Natural killer cell (primary cell): ENCODE data around the gene TINAG. TPM values are rescaled to one million over a fixed set of nuclear protein-coding genes. Genes with fewer than 3 reads are reported as not detected.
"Not testable (repeated sequence)": the region's sequence is repeated elsewhere in the genome, so short reads cannot be mapped to it uniquely, and the experiment has no call there.

Experiments
- ATAC-seq, 3 donors: fragments of 150-1000 bp in 2 of 3; fragments of 200-7000 bp in 1 of 3; cut with Tn5 transposase; 1 replicate in 1 of 3; 2 replicates in 2 of 3; pipeline ENCODE4 v1.10.0; 2021; ENCODE audit warnings: mild to moderate bottlenecking in 2 of 3, moderate library complexity in 2 of 3
- DNase-seq, 2 donors: peaks; one replicate each; pipeline versions ENCODE4 v3.0.0 to v3.0.0-alpha.2; 2013 to 2021; ENCODE audit warnings: mixed read lengths in 1 of 2
- H3K27ac ChIP-seq: one replicate; pipeline ENCODE4 v1.5.1; 2013; ENCODE audit warnings: mild to moderate bottlenecking, low read length
- H3K27me3 ChIP-seq: one replicate; pipeline ENCODE4 v1.6.1; 2013; ENCODE audit warnings: low read length; ENCODE audit not compliant: control insufficient read depth, insufficient read depth
- H3K36me3 ChIP-seq: one replicate; pipeline ENCODE4 v1.6.1; 2013; ENCODE audit warnings: low read length; ENCODE audit not compliant: control insufficient read depth, insufficient read depth
- H3K4me1 ChIP-seq: one replicate; pipeline ENCODE4 v1.6.1; 2013; ENCODE audit warnings: low read length; ENCODE audit not compliant: control insufficient read depth, insufficient read depth
- H3K4me3 ChIP-seq: one replicate; pipeline ENCODE4 v1.5.1; 2013; ENCODE audit warnings: low read length
- H3K9me3 ChIP-seq: one replicate; pipeline ENCODE4 v1.6.1; 2013; ENCODE audit warnings: low read length; ENCODE audit not compliant: control insufficient read depth, insufficient read depth
- H3K27ac Mint-ChIP-seq, 2 donors: one replicate each; pipeline ENCODE4 v1.8.0; 2022; ENCODE audit warnings: mild to moderate bottlenecking in 2 of 2, mixed read lengths in 2 of 2, moderate library complexity in 1 of 2
- H3K27me3 Mint-ChIP-seq, 2 donors: one replicate each; pipeline ENCODE4 v1.8.0; 2022; ENCODE audit warnings: low read depth in 2 of 2, mixed read lengths in 2 of 2
- H3K36me3 Mint-ChIP-seq: one replicate; pipeline ENCODE4 v1.8.0; 2022; ENCODE audit warnings: mixed read lengths
- H3K4me1 Mint-ChIP-seq, 2 donors: one replicate each; pipeline ENCODE4 v1.8.0; 2022; ENCODE audit warnings: mixed read lengths in 2 of 2
- H3K4me3 Mint-ChIP-seq: one replicate; pipeline ENCODE4 v1.8.0; 2022; ENCODE audit warnings: mild to moderate bottlenecking, moderate library complexity, mixed read lengths
- H3K9me3 Mint-ChIP-seq, 2 donors: one replicate each; pipeline ENCODE4 v1.8.0; 2022; ENCODE audit warnings: mixed read lengths in 2 of 2
- WGBS: methylation state at CpG from one replicate; pipeline ENCODE4 v1.1.7; 2013; ENCODE audit warnings: missing lambda C conversion rate; ENCODE audit not compliant: insufficient coverage; 5-methylcytosine and 5-hydroxymethylcytosine counted together
- intact Hi-C: fragments of 100-400 bp; cut with micrococcal nuclease; formaldehyde crosslinking; loops from one replicate; pipeline ENCODE4 v1.14.2; 2022
- total RNA-seq, 4 donors: library from RNA; stranded (reverse); fragments of 120-200 nt in 1 of 4; gene quantifications; one replicate each; pipeline versions ENCODE4 v1.2.3 to v1.2.4, GENCODE V29; 2013 to 2022
- TF ChIP-seq, protein P1 (sequence below): fragments of 200-600 bp; IDR thresholded peaks from one replicate; pipeline ENCODE4 v1.8.0; 2022; ENCODE audit warnings: antibody characterized with exemption

TINAG gene
- total RNA-seq, 3 donors from 2014 or later (not counting 1 experiment from before 2014, with no cell fraction given) = not detected

DNA sequence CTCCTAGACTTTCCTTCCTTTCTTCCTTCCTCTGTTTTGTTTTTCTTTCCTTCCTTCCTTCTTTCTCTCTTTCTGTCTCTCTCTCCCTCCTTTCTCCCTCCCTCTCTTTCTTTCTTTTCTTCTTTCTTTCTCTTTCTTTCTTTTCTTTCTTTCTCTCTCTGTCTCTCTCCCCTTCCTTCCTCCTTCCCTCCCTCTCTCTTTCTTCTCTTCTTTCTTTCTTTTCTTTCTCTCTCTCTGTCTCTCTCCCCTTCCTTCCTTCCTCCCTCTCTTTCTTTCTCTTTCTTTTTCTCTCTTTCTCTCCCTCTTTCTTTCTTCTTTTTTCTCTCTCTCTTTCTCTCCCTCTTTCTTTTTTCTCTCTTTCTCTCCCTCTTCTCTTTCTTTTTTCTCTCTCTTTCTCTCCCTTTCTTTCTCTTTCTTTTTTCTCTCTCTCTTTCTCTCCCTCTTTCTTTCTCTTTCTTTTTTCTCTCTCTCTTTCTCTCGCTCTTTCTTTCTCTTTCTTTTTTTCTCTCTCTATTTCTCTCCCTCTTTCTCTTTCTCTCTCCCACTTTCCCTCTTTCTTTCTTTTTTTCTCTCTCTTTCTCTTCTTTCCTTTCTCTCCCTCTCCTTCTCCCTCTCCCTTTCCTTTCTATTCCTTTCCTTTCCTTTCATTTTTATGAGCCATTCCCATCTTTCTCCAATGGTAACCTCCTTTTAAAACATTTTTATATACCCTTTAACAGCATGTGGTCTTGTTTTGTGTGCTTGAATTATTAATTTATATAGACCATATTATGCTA, 2.3 kb downstream of the TINAG start:
- no peak overlapping the region for H3K27ac ChIP-seq
- Mint-ChIP-seq H3K4me3 (no peak overlapping the region), H3K27me3 (no peaks in the 10 kb centered on the region), H3K9me3 (peaks cover 11 to 12% of the 10 kb centered on the region in 2 donors), H3K36me3 (no peaks in the 10 kb centered on the region), H3K27ac (no peak overlapping the region), H3K4me1 (no peaks in the 10 kb centered on the region)
- H3K4me1 ChIP-seq = no peaks in the 10 kb centered on the region
- no peak overlapping the region for H3K4me3 ChIP-seq
- intact Hi-C loops = no loop called here
- no peaks in the 10 kb centered on the region for H3K36me3 ChIP-seq
- 68% methylated on average over 1 of the region's 1 CpG for WGBS
- TF ChIP-seq, protein P1, sequence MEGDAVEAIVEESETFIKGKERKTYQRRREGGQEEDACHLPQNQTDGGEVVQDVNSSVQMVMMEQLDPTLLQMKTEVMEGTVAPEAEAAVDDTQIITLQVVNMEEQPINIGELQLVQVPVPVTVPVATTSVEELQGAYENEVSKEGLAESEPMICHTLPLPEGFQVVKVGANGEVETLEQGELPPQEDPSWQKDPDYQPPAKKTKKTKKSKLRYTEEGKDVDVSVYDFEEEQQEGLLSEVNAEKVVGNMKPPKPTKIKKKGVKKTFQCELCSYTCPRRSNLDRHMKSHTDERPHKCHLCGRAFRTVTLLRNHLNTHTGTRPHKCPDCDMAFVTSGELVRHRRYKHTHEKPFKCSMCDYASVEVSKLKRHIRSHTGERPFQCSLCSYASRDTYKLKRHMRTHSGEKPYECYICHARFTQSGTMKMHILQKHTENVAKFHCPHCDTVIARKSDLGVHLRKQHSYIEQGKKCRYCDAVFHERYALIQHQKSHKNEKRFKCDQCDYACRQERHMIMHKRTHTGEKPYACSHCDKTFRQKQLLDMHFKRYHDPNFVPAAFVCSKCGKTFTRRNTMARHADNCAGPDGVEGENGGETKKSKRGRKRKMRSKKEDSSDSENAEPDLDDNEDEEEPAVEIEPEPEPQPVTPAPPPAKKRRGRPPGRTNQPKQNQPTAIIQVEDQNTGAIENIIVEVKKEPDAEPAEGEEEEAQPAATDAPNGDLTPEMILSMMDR = no peak
- H3K27me3 ChIP-seq = no peaks in the 10 kb centered on the region
- no peaks in the 10 kb centered on the region for H3K9me3 ChIP-seq
- ATAC-seq = no peak
- no peak for DNase-seq

DNA sequence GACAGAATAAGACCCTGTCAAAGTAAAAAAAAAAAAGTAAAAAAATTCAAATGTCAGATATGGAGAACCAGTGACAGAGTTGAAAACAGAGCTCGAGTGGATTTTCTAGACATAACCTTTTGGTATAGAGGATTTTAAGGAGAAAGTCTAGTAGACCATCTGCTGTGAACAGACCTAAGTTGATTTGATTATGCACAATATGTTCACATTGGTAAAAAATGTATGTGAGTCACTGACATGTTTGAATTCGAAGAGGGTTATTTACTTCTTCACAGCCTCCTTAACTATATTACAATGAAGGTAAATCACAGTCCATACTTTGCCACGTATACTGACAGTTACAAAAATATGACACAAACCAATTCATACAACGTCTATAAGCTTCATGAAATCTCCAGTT, 7.4 kb downstream of the TINAG start:
- H3K27me3 ChIP-seq = no peaks in the 10 kb centered on the region
- H3K4me3 ChIP-seq = no peak overlapping the region
- intact Hi-C loops = no loop called here
- DNase-seq (no peak), ATAC-seq (no peak)
- H3K27ac ChIP-seq = no peak overlapping the region
- 78% methylated on average over 3 of the region's 4 CpGs for WGBS
- no peaks in the 10 kb centered on the region for H3K36me3 Mint-ChIP-seq
- no peaks in the 10 kb centered on the region for H3K36me3 ChIP-seq
- H3K9me3 Mint-ChIP-seq = peaks cover 5 to 7% of the 10 kb centered on the region in 2 donors
- no peaks in the 10 kb centered on the region for H3K9me3 ChIP-seq
- TF ChIP-seq, protein P1 = no peak
- no peaks in the 10 kb centered on the region for H3K27me3 Mint-ChIP-seq
- H3K27ac Mint-ChIP-seq = no peak overlapping the region
- H3K4me1 Mint-ChIP-seq = no peaks in the 10 kb centered on the region
- no peaks in the 10 kb centered on the region for H3K4me1 ChIP-seq
- no peak overlapping the region for H3K4me3 Mint-ChIP-seq

DNA sequence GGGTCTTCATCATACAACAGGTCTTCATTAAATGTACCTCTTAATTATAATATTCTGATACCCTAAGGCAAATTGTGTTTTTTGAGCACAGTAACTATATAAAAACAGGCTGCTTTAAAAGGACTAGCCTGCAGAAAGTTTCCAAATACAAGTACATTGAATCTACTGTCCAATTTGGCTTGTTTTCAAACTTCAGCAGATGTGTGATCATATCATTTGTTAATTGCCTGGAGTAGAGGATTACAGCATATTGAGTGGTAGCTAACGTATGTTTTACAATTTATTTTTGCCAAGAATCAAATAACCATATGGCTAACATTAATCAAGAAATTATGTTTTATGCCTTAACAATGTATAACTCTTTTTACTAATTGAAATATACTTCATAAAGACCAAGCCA, 12.6 kb downstream of the TINAG start:
- no peak for DNase-seq
- ATAC-seq = no peak
- TF ChIP-seq, protein P1 = no peak
- no peaks in the 10 kb centered on the region for H3K4me1 ChIP-seq
- Mint-ChIP-seq H3K4me3 (no peak overlapping the region), H3K36me3 (no peaks in the 10 kb centered on the region), H3K4me1 (no peaks in the 10 kb centered on the region), H3K27ac (no peak overlapping the region), H3K27me3 (no peaks in the 10 kb centered on the region), H3K9me3 (peaks cover 2 to 4% of the 10 kb centered on the region in 2 donors)
- H3K36me3 ChIP-seq = no peaks in the 10 kb centered on the region
- no CpG with 5 or more reads among the region's 1 CpG for WGBS
- no peaks in the 10 kb centered on the region for H3K27me3 ChIP-seq
- intact Hi-C loops = no loop called here
- H3K27ac ChIP-seq = no peak overlapping the region
- no peak overlapping the region for H3K4me3 ChIP-seq
- H3K9me3 ChIP-seq = no peaks in the 10 kb centered on the region

DNA sequence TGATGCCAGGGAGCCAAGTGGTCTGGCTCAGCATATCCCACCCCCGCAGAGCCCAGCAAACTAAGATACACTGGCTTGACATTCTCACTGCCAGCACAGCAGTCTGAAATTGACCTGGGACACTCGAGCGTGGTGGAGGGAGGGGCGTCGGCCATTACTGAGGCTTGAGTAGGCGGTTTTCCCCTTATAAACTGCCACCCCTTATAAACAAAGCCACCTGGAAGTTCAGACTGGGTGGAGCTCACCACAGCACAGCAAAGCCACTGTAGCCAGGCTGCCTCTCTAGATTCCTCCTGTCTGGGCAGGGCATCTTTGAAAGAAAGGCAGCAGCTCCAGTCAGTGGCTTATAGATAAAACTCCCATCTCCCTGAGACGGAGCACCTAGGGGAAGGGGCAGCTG, 19.4 kb downstream of the TINAG start:
- H3K27ac ChIP-seq = no peak overlapping the region
- TF ChIP-seq, protein P1 = no peak
- Mint-ChIP-seq H3K9me3 (peaks cover 14 to 16% of the 10 kb centered on the region in 2 donors), H3K36me3 (no peaks in the 10 kb centered on the region), H3K4me3 (no peak overlapping the region), H3K27ac (no peak overlapping the region), H3K4me1 (no peaks in the 10 kb centered on the region), H3K27me3 (no peaks in the 10 kb centered on the region)
- ATAC-seq = no peak
- no peak overlapping the region for H3K4me3 ChIP-seq
- peaks cover 7% of the 10 kb centered on the region for H3K9me3 ChIP-seq
- no peaks in the 10 kb centered on the region for H3K4me1 ChIP-seq
- WGBS = 88% methylated on average over 7 of the region's 7 CpGs
- H3K36me3 ChIP-seq = no peaks in the 10 kb centered on the region
- H3K27me3 ChIP-seq = no peaks in the 10 kb centered on the region
- no peak for DNase-seq
- intact Hi-C loops = no loop called here

DNA sequence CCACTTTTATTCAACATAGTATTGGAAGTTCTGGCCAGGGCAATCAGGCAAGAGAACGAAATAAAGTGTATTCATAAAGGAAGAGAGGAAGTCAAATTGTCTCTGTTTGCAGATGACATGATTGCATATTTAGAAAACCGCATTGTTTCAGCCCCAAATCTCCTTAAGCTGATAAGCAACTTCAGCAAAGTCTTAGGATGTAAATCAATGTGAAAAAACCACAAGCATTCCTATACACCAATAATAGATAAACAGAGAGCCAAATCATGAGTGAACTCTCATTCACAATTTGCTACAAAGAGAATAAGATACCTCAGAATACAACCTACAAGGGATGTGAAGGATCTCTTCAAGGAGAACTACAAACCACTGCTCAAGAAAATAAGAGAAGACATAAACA, 23.3 kb downstream of the TINAG start:
- H3K27ac Mint-ChIP-seq, ATAC-seq, H3K27me3 Mint-ChIP-seq, H3K36me3 ChIP-seq, H3K4me3 ChIP-seq, intact Hi-C loops, H3K27me3 ChIP-seq, H3K4me1 Mint-ChIP-seq, H3K9me3 ChIP-seq, H3K36me3 Mint-ChIP-seq, H3K4me3 Mint-ChIP-seq, H3K27ac ChIP-seq, DNase-seq, H3K4me1 ChIP-seq: not testable (repeated sequence)
- WGBS = 71% methylated on average over 2 of the region's 2 CpGs
- peaks cover 12 to 16% of the 10 kb centered on the region in 2 donors for H3K9me3 Mint-ChIP-seq
